ENCODE results near the gene FAM163A.

GRCh38 chr1:179744401-179745130 is 1.5 kb downstream of the FAM163A start:
- TF ChIP-seq CTCF (IDR thresholded peaks at IDR 0.05) (no peak), POLR2A (IDR thresholded peaks at IDR 0.05) (no peak)

All from uterus (tissue), 2 donors.